HepG2 (cell line): ENCODE measurements around the gene PDLIM5. TPM values are rescaled to one million over a fixed set of nuclear protein-coding genes. Genes with fewer than 3 reads are reported as not detected.
A peak's percentile ranks its signal among the peaks of the same experiment; 100 is the strongest.

Experiments
- ADNP ChIP-seq: sonication (generic); formaldehyde crosslinking; IDR thresholded peaks from 2 replicates; pipeline ENCODE4 v1.4.0; 2020; ENCODE audit warnings: missing genetic modification reagents
- CREB3 ChIP-seq: sonication (generic); formaldehyde crosslinking; IDR thresholded peaks from 2 replicates; pipeline ENCODE4 v1.5.0; 2020; ENCODE audit warnings: missing genetic modification reagents
- DMAP1 ChIP-seq: IDR thresholded peaks from 2 replicates; pipeline ENCODE4 v1.6.1; 2016
- GLI4 ChIP-seq: sonication (generic); formaldehyde crosslinking; IDR thresholded peaks from 2 replicates; pipeline ENCODE4 v1.5.1; 2020; ENCODE audit warnings: missing genetic modification reagents, mild to moderate bottlenecking, moderate library complexity, borderline replicate concordance
- HCFC1 ChIP-seq: fragments of 150-350 bp; IDR thresholded peaks from 2 replicates; pipeline ENCODE4 v1.6.1; 2014; ENCODE audit warnings: low read depth, low read length
- MYNN ChIP-seq: sonication (generic); formaldehyde crosslinking; IDR thresholded peaks from 2 replicates; pipeline ENCODE4 v1.4.0; 2020; ENCODE audit warnings: mild to moderate bottlenecking, low read depth, missing genetic modification reagents
- NR1H2 ChIP-seq: sonication (generic); formaldehyde crosslinking; IDR thresholded peaks from 2 replicates; pipeline ENCODE4 v1.8.1; 2022; ENCODE audit warnings: low read depth, missing genetic modification reagents, borderline replicate concordance
- PHF21A ChIP-seq: sonication (generic); formaldehyde crosslinking; IDR thresholded peaks from 2 replicates; pipeline ENCODE4 v1.5.0; 2020; ENCODE audit warnings: mild to moderate bottlenecking, missing genetic modification reagents
- SKIL ChIP-seq: sonication (generic); formaldehyde crosslinking; IDR thresholded peaks from 2 replicates; pipeline ENCODE4 v1.8.0; 2022; ENCODE audit warnings: missing genetic modification reagents, mild to moderate bottlenecking, moderate library complexity, borderline replicate concordance
- THRA ChIP-seq: sonication (generic); formaldehyde crosslinking; IDR thresholded peaks from 2 replicates; pipeline ENCODE4 v1.4.0; 2020; ENCODE audit warnings: missing genetic modification reagents, borderline replicate concordance
- ZBTB8A ChIP-seq: sonication (generic); formaldehyde crosslinking; IDR thresholded peaks from 2 replicates; pipeline ENCODE4 v1.4.0; 2020; ENCODE audit warnings: mild to moderate bottlenecking, low read depth, missing genetic modification reagents, borderline replicate concordance
- ZNF563 ChIP-seq: sonication (generic); formaldehyde crosslinking; IDR thresholded peaks from 2 replicates; pipeline ENCODE4 v1.8.0; 2022; ENCODE audit warnings: mild to moderate bottlenecking, moderate library complexity, missing genetic modification reagents
- ZNF577 ChIP-seq: sonication (generic); formaldehyde crosslinking; IDR thresholded peaks from 2 replicates; pipeline ENCODE4 v1.4.0; 2020; ENCODE audit warnings: mild to moderate bottlenecking, low read depth, missing genetic modification reagents, borderline replicate concordance
- ZNF616 ChIP-seq: sonication (generic); formaldehyde crosslinking; IDR thresholded peaks from 2 replicates; pipeline ENCODE4 v1.5.0; 2020; ENCODE audit warnings: low read depth, mild to moderate bottlenecking, missing genetic modification reagents
- ZNF749 ChIP-seq: sonication (generic); formaldehyde crosslinking; IDR thresholded peaks from 2 replicates; pipeline ENCODE4 v1.8.0; 2022; ENCODE audit warnings: mild to moderate bottlenecking, missing genetic modification reagents, moderate library complexity, borderline replicate concordance
- polyA plus RNA-seq, 8 experiments: library from polyadenylated mRNA; depleted of rRNA in 3 of 8; stranded (reverse) in 7 of 8; unstranded in 1 of 8; fragments of >200 nt; fragmentation: Illumina TruSeq in 4 of 8; extraction: Trizol in 4 of 8; gene quantifications; 2 replicates each; pipeline versions ENCODE4 v1.2.1 to v1.2.3, GENCODE V29; 2011 to 2016; ENCODE audit warnings: low read depth in 4 of 8, missing spikeins in 1 of 8, mixed read lengths in 1 of 8; ENCODE audit not compliant: insufficient read depth in 1 of 8
- total RNA-seq, 5 experiments: library from RNA; depleted of rRNA; stranded (reverse); fragments of >200 nt; fragmentation: Illumina TruSeq; extraction: Trizol; gene quantifications; 2 replicates each; pipeline ENCODE4 v1.2.3, GENCODE V29; 2016; ENCODE audit warnings: low read depth in 1 of 5
- TF ChIP-seq, protein P1 (sequence below), 2 experiments: fragments of 450-650 bp in 1 of 2; sonication (generic) in 1 of 2; formaldehyde crosslinking in 1 of 2; IDR thresholded peaks; 2 replicates each; pipeline versions ENCODE4 v1.6.1 to v1.8.0; 2016 to 2022; ENCODE audit warnings: antibody characterized with exemption in 1 of 2, mild to moderate bottlenecking in 1 of 2, missing genetic modification reagents in 1 of 2

The PDLIM5 gene
- total and polyA plus RNA-seq, 2 of the 13 experiments (the other 11 are each of a cell fraction or from before 2014, with no cell fraction given) = 52.8 to 119 TPM

- TF ChIP-seq THRA (CRISPR knock-in tag) = peak; percentile 95
- TF ChIP-seq CREB3 (CRISPR knock-in tag) = no peak
- no peak for TF ChIP-seq ZNF563 (CRISPR knock-in tag)
- no peak for TF ChIP-seq ZNF616
- peak; percentile 34; the same call in 1 of the 2 replicates for TF ChIP-seq ADNP (CRISPR knock-in tag)
- TF ChIP-seq, protein P1, sequence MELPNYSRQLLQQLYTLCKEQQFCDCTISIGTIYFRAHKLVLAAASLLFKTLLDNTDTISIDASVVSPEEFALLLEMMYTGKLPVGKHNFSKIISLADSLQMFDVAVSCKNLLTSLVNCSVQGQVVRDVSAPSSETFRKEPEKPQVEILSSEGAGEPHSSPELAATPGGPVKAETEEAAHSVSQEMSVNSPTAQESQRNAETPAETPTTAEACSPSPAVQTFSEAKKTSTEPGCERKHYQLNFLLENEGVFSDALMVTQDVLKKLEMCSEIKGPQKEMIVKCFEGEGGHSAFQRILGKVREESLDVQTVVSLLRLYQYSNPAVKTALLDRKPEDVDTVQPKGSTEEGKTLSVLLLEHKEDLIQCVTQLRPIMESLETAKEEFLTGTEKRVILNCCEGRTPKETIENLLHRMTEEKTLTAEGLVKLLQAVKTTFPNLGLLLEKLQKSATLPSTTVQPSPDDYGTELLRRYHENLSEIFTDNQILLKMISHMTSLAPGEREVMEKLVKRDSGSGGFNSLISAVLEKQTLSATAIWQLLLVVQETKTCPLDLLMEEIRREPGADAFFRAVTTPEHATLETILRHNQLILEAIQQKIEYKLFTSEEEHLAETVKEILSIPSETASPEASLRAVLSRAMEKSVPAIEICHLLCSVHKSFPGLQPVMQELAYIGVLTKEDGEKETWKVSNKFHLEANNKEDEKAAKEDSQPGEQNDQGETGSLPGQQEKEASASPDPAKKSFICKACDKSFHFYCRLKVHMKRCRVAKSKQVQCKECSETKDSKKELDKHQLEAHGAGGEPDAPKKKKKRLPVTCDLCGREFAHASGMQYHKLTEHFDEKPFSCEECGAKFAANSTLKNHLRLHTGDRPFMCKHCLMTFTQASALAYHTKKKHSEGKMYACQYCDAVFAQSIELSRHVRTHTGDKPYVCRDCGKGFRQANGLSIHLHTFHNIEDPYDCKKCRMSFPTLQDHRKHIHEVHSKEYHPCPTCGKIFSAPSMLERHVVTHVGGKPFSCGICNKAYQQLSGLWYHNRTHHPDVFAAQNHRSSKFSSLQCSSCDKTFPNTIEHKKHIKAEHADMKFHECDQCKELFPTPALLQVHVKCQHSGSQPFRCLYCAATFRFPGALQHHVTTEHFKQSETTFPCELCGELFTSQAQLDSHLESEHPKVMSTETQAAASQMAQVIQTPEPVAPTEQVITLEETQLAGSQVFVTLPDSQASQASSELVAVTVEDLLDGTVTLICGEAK (IDR thresholded peaks at IDR 0.05) = no peak
- TF ChIP-seq, protein P1 (CRISPR knock-in tag; IDR thresholded peaks at IDR 0.05) = no peak; the same call in 1 of the 2 replicates
- TF ChIP-seq SKIL (CRISPR knock-in tag) = no peak
- TF ChIP-seq ZBTB8A (CRISPR knock-in tag) = no peak
- TF ChIP-seq ZNF749 (CRISPR knock-in tag) = no peak
- TF ChIP-seq ZNF577 (CRISPR knock-in tag) = no peak
- no peak for TF ChIP-seq NR1H2 (CRISPR knock-in tag)
- TF ChIP-seq GLI4 (CRISPR knock-in tag) = no peak
- TF ChIP-seq MYNN (CRISPR knock-in tag) = no peak
- TF ChIP-seq PHF21A (CRISPR knock-in tag) = peak; percentile 85
- peak; percentile 62; the same call in 1 of the 2 replicates for TF ChIP-seq DMAP1 (CRISPR knock-in tag)
- TF ChIP-seq HCFC1 = no peak
These were observed 112.5 kb downstream of the PDLIM5 start (continued) for GRCh38 chr4:94564252-94564651.
